ENCODE data around the gene ASTL.
"Not testable (repeated sequence)": the region's sequence is repeated elsewhere in the genome, so short reads cannot be mapped to it uniquely, and the experiment has no call there.

ASTL gene

GRCh38 chr2:96138179-96139145 is at the start of gene ASTL:
Gene ASTL (minus strand): TSS chr2:96138502. CDS start chr2:96138436, 66 bp downstream.
- DNase-seq = no peak

- no peak for DNase-seq
These were observed 48.3 kb upstream of the ASTL start for GRCh38 chr2:96186562-96186961.

GRCh38 chr2:96185516-96185915 is 47.2 kb upstream of the ASTL start:
- no peak for DNase-seq

GRCh38 chr2:96184989-96185388 is 46.7 kb upstream of the ASTL start:
- no peak for DNase-seq

GRCh38 chr2:96184188-96184587 is 45.9 kb upstream of the ASTL start:
- no peak for DNase-seq

GRCh38 chr2:96181529-96181928 is 43.2 kb upstream of the ASTL start:
- no peak for DNase-seq

- DNase-seq = no peak
These were observed 42.2 kb upstream of the ASTL start for GRCh38 chr2:96180521-96180920.

- DNase-seq = no peak
These were observed 41.7 kb upstream of the ASTL start for GRCh38 chr2:96180002-96180401.

GRCh38 chr2:96176661-96177060 is 38.4 kb upstream of the ASTL start:
- no peak for DNase-seq

GRCh38 chr2:96175951-96176350 is 37.6 kb upstream of the ASTL start:
- DNase-seq = no peak

GRCh38 chr2:96174251-96175144 is 36.2 kb upstream of the ASTL start:
- DNase-seq = peak; percentile 83 to 85

- DNase-seq = no peak
These were observed 33.5 kb upstream of the ASTL start for GRCh38 chr2:96171831-96172230.

GRCh38 chr2:96170626-96171025 is 32.3 kb upstream of the ASTL start:
- no peak for DNase-seq

- DNase-seq = no peak
These were observed 31.7 kb upstream of the ASTL start for GRCh38 chr2:96169868-96170507.

- no peak for DNase-seq
These were observed 29.2 kb upstream of the ASTL start for GRCh38 chr2:96167407-96168013.

- no peak for DNase-seq
These were observed 26.3 kb upstream of the ASTL start for GRCh38 chr2:96164459-96165184.

GRCh38 chr2:96163768-96164429 is 25.6 kb upstream of the ASTL start:
- no peak for DNase-seq

GRCh38 chr2:96163415-96163767 is 25.1 kb upstream of the ASTL start:
- DNase-seq = no peak

GRCh38 chr2:96161898-96162297 is 23.6 kb upstream of the ASTL start:
- no peak for DNase-seq

- not testable (repeated sequence) for DNase-seq
These were observed 22.1 kb upstream of the ASTL start for GRCh38 chr2:96160366-96160765.

GRCh38 chr2:96159084-96159830 is 21.0 kb upstream of the ASTL start:
- DNase-seq = no peak
